GM18873 (cell line): ENCODE results near the gene XRCC4.
"Not testable (repeated sequence)": the region's sequence is repeated elsewhere in the genome, so short reads cannot be mapped to it uniquely, and the experiment has no call there.

Source experiments
- ATAC-seq: cut with Tn5 transposase; IDR thresholded peaks from one replicate; pipeline ENCODE4 v1.9.1; 2021; ENCODE audit warnings: mild to moderate bottlenecking, moderate library complexity, moderate number of reproducible peaks; ENCODE audit not compliant: unreplicated experiment, low FRiP score

The XRCC4 gene

DNA sequence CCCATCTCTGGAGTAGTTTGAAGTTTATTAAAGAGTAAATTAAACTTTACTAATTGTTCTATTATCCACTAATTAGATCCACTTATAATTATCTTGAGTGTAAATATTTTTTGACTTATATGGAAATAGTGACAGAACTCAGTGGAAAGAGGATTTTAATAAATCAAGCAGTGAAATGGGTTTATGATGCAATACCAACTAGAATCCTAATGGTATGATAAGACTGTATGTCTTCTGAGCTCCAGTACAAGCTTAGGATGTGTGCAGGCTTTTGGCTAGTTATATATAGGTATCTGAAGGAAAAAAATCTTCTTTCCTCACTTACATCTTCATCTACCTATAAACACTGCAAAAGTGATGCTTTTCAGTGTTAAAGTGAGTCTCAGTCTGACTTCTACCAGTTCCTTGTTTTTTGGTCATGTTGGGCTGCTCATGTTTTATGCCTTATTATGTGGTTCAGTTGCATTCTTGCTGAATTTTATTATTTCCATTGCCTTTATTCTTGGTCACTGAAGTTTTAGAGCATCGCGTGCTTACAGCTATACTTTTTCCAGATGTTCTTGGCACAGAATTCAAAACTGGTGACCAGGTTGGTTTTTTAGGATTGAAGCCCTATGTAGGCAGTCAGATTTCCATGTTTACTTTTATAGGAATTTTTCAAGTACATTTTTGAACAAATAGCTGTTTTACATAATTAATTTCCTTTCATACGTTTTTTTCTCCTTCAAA is 30.5 kb downstream of the XRCC4 start:
- no peak for ATAC-seq

- ATAC-seq = no peak
Observed at GRCh38 chr5:83109380-83109779, 32.0 kb downstream of the XRCC4 start.

- no peak for ATAC-seq
Observed at GRCh38 chr5:83115816-83116215, 38.5 kb downstream of the XRCC4 start.

- no peak for ATAC-seq
Observed at GRCh38 chr5:83118471-83118870, 41.1 kb downstream of the XRCC4 start.

DNA sequence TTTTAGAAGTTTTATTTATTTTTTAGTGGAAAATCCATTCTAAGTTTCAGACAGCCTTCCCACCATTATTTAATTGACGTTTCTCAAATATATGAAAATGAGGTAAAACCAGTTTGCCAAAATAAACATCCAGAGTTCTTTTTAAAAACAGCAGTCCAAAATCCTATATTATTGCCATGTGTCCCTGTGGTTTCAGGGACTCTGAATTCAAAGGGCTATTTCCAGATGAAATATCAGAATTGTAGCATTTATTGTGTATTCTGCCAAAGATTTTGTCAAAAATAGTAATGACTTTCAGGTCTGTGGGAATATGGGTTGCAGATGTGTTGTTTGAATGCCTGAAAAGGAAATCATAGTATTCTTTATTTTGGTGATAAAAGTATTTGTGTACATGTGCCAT is 41.6 kb downstream of the XRCC4 start:
- ATAC-seq = no peak

DNA sequence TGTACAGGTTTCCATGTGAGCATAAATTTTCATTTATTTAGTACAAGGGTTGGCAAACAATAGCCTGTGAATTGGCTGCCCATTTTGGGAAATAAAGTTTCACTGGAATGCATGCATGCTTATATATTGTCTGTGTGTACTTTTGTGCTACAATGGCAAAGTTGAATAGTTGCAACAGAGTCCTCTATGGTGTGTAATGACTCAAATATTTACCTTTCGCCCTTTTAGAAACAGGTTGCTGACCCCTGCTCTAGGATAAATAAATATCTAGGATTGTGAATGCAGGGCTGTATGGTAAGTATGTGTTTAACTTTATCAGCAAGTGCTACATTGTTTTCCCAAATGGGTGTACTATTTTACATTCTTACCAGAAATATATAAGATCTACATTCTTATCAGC is 47.2 kb downstream of the XRCC4 start:
- ATAC-seq = no peak

GRCh38 chr5:83125560-83125959 is 48.2 kb downstream of the XRCC4 start:
- no peak for ATAC-seq

GRCh38 chr5:83126501-83126900 is 49.2 kb downstream of the XRCC4 start:
- no peak for ATAC-seq

DNA sequence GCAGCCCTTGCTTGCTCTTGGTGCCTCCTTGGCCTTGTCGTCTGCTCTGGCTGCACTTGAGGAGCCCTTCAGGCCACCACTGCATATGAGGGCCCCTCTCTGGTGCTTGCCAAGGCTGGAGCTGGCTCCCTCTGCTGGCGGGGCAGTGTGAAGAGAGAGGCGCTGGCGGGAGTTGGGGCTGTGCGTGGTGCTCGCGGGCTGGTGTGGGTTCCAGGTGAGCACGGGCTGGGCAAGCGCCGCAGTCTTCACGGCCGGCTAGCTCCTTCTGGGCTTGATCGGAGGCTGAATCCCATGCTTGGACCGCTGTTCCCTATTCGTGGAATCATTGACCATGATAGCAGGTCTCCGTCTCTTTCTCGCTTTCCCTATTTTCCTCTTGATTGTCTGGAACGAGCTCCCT is 56.5 kb downstream of the XRCC4 start:
- ATAC-seq = no peak

GRCh38 chr5:83142526-83142925 is 65.2 kb downstream of the XRCC4 start:
- no peak for ATAC-seq

DNA sequence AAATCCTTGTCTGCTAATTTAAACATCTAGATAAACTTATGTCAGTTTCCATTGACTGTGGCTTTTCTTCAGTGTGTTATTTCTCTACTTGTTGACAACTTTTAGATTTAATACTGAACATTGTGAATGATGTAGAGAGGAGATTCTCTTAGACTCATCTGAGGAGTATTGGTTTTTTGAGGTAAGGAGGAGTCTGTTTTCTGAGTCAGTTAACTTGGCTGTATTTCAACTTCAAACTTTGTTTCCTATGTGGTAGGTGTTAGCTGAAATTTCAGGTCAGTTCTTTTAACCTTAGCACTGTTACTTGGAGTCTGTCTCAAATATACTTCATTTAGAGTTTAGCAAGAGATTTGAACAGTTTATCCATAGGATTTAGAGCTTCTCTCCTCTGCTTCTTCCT is 67.9 kb downstream of the XRCC4 start:
- no peak for ATAC-seq

DNA sequence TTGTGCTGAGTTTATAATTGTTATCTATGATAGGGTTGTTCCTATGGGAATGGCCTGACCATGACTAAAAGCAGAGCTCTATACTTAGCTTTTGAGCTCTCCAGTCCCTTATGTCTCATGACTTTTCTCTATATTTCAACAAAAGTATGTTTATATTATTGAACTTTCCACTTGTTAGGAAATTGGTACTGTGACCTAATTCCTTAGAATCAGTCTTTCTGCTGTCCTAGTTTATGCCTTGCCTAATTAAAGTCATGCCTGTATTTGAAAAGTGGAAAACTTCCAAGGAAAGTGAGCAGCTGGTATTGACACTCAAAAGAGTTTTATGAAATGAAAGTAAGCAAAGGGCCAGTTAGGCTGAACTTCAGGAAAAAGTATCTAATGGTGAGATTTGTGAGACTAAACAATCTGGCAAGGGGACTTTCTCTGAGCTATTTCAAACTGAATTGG is 68.6 kb downstream of the XRCC4 start:
- ATAC-seq = no peak

DNA sequence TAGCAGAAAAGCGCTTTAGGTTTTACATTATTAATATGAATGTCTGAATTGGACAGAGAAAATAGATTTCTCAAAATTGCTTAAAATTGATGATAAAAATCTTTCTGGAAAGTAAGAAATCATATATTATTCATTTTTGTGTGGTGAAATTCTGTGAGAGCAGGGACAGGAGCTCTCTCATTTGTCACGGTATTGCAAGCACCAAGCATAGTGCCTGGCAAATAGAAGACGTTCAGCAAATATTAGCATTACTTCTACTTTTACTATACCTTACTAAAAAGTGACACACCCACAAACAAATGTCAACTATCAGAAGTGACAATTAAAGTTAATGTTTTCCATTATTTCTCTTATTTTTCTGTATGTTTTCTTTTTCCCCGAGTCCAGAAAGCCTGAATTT is 69.1 kb downstream of the XRCC4 start:
- no peak for ATAC-seq

GRCh38 chr5:83147593-83147992 is 70.2 kb downstream of the XRCC4 start:
- no peak for ATAC-seq

DNA sequence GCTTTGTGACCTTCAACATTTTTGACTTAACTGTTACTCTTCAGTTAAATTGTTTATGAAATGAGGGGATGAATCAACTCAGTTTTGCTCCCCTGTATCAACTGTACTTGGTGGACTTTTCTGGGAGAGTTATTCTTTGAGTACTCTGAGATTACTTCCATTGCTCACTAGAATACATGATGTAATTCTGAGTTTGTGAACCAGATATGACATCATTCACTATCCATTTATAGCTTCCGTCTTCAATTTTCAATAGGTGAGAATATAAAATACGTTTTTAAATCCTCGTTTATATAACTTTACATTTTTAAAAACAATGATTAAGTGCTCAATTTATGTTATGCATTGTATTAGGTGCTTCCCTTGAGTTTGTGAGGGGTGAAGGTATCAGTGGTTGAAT is 71.0 kb downstream of the XRCC4 start:
- no peak for ATAC-seq

GRCh38 chr5:83149671-83150070 is 72.3 kb downstream of the XRCC4 start:
- ATAC-seq = no peak

DNA sequence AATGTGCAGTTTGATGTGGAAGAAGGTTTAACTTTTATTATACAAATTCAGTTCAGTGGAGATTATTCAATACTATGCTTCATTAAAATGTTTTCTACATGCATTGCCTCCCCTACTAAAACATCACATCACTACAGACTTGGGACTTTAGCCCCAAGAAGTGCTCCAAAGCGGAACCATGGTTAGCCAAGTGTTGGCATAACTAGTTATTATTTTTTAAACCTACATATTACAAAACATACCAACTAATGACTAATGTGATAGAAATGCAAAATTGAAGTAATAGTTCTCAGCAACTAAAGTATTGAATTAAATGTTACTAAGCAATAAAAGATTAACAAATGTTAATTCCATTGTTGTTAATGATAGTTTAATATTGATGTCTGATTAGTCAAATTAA is 74.5 kb downstream of the XRCC4 start:
- no peak for ATAC-seq

- not testable (repeated sequence) for ATAC-seq
Observed at GRCh38 chr5:83152996-83153395, 75.6 kb downstream of the XRCC4 start.

DNA sequence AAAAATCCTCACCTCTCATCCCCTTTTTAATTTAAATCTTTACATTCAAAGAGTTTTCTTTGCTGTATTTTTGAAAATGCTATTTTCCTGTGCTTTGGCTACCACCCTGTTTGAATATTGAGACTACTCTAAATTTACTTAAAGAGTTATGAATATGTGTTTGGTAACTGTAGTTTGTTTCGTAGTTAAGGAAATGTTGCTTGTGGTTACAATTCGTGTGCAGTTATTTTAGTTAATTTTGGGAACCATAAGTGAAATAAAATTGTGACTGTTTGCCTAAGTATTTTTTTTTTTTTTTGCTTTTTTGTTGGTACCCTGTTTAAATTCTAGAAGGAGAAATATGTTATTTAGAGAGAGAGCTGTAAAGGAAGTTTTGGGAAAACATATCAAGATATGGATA is 78.7 kb downstream of the XRCC4 start:
- no peak for ATAC-seq

DNA sequence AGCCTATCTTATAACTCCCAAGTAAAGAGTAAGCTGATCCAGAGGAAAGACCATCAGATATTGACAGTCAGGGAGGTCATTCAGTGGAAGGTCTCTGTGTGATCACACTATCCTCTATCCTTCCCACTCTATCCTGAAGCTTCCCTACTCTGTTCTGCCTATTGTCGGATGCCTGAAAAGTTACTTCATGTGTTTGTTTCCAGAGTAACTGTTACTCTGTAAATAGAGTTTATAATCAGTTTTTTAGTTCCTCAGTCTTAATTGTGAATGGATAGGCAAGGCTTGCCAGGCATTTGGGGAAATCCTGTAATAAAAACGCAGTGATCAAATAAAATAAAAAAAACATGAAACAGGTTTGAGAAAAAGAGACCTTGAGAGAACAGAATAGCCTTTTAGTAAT is 79.8 kb downstream of the XRCC4 start:
- ATAC-seq = no peak

DNA sequence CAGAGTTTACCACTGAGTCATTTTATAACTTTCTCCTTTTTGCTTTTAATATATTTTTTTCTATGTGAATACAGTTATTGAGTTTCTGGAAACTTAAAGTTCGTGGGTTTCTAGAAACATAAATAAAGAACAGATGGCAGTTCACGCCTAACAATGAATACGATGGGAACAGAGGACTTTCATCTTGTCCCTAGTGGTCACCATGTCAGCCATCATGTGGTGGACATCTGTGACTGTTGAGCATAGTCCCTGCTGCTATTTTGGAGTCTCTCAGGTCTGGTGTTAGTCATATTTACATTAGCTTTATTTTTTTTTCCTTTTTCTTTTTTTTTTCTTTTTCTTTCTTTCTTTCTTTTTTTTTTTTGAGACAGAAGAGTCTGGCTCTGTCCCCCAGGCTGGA is 85.3 kb downstream of the XRCC4 start:
- ATAC-seq = no peak

DNA sequence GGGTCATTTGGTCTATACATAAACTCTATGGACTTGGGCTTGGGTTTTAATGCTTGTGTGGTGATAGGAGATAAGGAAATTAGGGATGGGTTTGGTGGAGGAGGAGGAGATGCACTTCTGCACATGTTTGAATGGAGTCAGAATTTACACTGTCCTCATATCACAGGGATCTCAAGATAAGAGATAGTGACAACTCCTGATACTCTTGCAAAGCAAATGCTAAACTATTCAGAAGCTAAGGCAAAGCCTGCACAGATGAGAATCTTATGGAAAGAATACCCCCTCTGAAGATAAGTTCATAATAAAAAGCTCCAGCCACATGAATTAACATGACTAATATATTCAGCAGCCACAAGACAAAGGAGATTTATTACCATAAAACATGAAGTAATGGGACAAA is 90.2 kb downstream of the XRCC4 start:
- ATAC-seq = no peak
